GM21529 (cell line): ENCODE data around the gene MMP28.

Experiments
- ATAC-seq: cut with Tn5 transposase; IDR thresholded peaks from one replicate; pipeline ENCODE4 v1.9.1; 2021; ENCODE audit not compliant: unreplicated experiment

The MMP28 gene

GRCh38 chr17:35795007-35795870 is at the start of gene MMP28:
MMP28 (minus strand) TSS chr17:35795641; CDS start chr17:35795377, 264 bp downstream.
- no peak for ATAC-seq

- ATAC-seq = no peak
These were observed 49.1 kb upstream of the MMP28 start for GRCh38 chr17:35844547-35844946.

DNA sequence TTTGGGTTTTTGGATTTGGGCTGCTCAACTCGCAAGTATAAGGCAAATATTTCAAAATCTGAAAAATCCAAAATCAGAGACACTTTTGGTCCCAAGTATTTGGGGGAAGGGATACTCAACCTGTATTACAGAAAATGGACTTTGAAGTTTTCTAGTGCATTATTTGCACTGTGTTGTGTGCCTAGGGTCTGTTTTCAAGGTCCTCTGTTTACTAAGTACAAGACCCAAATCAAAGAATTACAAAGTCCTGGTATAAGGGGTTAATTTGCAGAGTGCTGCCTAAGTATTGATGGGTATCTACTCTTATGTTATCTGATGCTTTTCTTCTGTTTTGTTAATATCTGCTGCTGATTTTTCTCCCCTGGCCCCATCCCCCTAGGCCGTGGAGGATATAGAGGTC is 48.3 kb upstream of the MMP28 start:
- ATAC-seq = no peak

- no peak for ATAC-seq
These were observed 46.8 kb upstream of the MMP28 start for GRCh38 chr17:35842239-35842638.

GRCh38 chr17:35841505-35841904 is 46.1 kb upstream of the MMP28 start:
- ATAC-seq = no peak

GRCh38 chr17:35841101-35841500 is 45.7 kb upstream of the MMP28 start:
- ATAC-seq = no peak

- no peak for ATAC-seq
These were observed 29.8 kb upstream of the MMP28 start for GRCh38 chr17:35825206-35825605.

DNA sequence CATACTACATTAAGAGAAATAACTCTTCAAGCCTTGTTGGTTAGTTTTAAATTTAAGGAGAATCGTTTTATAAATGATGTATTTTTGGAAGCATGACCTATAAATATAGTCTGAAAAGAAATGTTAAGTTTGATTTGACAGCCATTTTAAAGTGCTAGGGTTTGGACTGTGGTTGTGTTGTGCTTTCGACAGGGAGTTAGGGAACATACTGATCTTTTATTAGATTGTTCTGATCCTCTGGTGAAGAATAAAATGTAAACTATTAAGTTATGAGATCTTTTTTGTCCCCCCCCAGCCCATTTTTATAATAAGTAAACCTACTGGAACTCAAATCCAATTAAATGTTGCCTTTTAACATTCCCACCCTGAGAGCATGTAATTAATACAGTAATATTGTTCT is 25.9 kb upstream of the MMP28 start:
- ATAC-seq = no peak

GRCh38 chr17:35819455-35819854 is 24.0 kb upstream of the MMP28 start:
- ATAC-seq = no peak

DNA sequence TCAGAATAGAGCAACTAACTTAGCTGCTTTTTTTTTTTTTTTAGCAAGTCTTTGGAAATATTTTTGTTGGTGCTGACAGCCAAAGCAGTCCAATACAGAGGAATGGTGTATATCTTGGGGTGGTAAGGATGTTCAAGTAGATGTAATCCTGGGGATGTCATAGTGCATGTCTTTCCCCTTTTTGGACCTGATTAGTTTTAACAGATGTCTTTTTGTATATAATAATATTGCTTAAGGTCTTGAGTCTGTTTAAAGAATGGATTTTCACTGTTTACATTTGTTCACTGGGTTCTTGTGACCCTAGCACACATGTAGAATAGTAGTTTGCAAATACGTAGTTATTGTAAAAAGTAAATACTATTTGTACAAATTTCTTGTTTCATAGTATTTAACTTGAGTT is 21.8 kb upstream of the MMP28 start:
- no peak for ATAC-seq

GRCh38 chr17:35816723-35817122 is 21.3 kb upstream of the MMP28 start:
- no peak for ATAC-seq

- no peak for ATAC-seq
These were observed 17.0 kb upstream of the MMP28 start for GRCh38 chr17:35812456-35812855.

DNA sequence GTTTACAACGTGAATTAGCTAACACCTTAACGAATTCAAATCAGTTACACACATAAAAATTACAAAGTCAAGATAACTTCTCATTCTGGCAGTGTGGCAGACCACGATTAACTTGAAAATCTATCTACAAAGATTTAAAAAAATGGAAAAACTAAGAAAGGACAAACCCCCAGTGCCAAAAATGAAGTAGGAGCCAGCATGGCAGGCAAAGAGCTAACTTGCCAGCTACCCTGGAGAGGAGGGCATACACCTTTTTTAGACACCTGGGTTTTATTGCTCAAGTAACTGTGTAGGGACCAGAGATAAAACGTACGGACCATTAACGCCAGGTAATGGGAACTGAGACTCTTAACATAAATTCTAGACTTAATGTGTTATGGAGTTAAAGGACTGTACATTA is 16.3 kb upstream of the MMP28 start:
- ATAC-seq = no peak

DNA sequence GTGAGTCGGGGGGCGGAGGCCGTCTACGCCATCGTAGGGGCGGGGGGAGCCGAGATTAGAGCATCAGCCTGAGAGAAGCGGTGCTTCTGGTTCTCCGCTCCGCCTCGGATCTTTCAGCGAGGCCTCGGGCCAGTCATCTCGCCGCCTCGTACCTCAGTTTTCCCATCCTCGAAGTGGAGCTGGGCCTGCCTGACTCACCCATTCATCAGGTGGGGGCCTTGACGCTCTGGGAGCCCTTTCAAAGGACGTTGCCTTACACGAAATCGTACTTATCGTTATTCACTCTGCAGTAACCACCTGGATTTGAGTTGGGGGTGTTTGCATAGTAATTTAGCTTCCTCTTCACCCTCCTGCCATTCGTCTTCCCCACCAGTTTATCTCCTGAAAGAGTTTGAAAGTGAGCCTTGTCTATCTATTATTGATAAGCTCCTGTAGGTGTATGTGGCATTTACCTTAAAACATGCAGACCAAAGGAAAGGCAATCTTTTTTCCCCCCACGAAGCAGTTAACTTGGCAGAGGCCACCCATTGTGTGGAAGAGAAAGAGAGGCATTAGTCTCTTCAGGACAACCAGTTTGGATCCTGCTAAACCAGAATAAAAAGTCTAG is 14.5 kb upstream of the MMP28 start:
- ATAC-seq = no peak

GRCh38 chr17:35808962-35809854 is 13.8 kb upstream of the MMP28 start, which contains the start of gene TAF15:
TAF15 (plus strand) TSS chr17:35809484; CDS start chr17:35809570, 86 bp downstream.
- ATAC-seq = peak; percentile 89

DNA sequence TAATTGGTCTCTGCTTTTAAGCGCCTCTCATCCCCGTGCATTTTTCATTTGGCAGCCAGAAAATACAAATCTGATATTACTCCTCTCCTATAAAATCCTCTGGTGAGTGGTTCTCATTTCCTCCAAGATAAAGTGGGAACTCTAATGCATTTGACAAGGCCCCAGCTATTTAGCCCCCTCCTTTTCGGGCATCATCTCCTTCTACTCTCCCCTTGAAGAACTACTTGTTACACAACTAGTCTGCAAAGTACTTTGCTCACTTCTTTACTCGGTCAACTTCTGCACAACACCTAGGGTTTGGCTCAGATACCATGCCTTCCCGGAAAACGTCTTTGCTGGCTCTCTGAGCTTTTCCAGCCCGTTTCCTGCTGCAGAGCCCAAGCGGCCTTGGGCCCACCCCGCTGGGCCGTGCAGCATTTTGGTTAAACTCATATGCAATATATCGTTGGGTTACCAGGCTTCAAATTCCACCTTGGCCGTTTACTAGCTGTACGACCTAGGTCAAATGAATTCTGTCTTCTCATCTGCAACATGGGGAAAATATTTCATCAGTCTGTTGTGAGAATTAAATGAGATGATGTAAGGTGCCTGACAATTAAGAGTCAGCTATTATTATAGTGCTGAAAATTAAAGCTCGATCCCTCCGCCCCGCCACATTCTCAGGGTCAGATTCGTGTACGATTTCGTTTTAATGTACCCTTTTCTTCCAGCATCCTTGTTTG is 13.0 kb upstream of the MMP28 start:
- ATAC-seq = no peak

DNA sequence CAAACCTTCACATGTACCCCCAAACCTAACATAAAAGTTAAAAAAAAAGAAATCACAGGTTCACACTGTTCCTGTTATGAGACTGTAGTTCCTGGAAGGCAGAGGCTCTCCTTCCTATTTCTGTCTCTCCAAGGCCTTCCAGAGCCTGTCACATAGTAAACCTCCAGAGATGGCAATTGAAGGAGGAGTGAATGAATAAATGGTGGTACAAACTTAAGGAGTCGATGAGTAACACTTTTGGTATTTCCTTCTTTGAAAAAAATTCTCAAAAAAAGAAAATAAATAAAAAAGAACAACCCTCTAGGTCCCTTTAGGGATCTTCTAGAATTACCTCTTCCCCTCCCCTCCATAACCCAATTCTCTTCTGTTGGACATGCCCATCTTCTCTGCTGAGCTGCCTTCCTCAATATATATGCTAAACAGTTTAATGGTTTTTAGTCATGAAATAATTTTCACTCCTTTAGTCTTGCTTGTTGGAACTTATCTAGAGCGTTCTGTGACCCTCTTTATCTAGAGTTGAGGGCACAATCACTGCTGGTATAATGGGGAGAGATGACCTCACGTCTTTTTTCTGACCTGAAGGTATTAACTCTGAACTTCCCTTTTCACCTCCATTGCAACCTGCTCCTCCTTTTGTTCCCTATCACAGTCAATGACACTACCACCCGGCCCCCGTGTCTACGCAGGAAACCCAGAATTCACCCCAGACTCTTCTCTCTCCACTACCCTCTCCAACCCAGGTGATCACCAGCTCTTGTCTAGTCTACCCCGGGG is 12.1 kb upstream of the MMP28 start:
- no peak for ATAC-seq

- ATAC-seq = no peak
These were observed 9.3 kb upstream of the MMP28 start for GRCh38 chr17:35804658-35805192.

- no peak for ATAC-seq
These were observed 6.3 kb upstream of the MMP28 start for GRCh38 chr17:35801583-35802224.
